TTC549 (cell line): ENCODE measurements around the gene EEFSEC.

ENCODE experiments used
- FAIRE-seq: peaks from 2 replicates; lab custom pipeline; 2012; peaks lifted over from hg19 to GRCh38; lab: Jason Lieb, UNC

The EEFSEC gene

DNA sequence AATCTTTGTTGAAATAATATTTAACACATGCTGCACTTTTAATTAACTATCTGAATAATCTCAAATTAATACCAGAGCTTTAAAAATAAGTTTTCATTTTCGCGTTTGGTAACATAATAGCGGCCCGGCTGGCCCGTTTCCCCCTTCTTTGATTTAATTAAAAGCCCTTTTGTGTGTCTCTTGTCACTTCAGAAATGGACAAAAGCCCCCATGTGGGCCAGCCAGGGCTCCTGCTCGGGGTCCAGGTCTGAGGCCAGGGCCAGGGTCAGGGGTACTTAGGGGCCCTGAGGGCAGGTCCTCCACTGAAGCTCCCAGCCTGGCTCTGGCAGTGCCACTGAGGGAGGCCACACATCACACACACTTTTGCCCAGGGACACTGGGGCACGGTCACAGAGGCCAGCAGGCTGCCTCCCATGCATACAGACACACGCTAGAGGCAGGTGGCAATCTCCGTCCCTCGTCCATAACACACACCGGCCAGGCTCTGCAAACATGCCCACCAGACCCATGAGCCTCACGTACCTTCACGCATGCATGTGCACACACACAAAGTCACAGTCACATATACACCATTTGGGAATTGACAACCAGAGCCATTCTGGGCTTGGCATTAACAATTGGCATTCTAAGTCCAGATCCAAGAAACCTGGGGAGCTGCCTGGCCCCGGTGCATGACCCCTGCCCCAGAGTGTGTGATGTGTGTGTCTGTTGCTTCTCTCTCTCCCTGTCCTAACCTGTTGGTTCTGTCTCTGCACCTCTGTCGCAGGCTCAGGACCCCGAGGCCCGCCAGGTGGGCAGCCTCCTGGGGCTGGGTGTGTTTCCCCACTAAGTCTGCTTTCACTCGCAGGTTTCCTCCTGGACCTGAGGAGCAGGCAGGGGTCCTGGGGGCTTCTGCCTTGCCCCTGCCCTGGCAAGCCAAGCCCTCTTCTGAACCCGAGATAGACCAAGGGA is 274.9 kb downstream of the EEFSEC start:
- no peak for FAIRE-seq

DNA sequence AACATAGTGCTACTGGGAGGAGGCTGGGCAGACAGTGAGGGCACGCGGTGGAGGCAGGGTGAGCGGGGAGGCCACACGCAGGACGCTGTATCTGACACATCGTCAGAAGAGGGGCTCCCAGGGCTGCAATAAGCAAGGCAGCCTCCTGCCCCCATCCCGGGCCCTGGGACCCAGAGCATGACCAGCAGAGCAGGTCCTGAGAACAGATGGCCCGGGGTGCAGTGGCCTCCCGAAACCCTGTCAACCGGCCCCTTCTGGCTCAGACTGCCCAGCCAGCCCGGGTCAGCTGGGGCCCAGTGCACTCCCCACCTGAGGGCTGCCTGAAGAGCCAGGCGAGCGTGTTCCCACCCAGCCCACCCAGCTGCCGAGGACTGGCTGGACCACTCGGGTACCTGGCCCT is 276.0 kb downstream of the EEFSEC start:
- no peak for FAIRE-seq

DNA sequence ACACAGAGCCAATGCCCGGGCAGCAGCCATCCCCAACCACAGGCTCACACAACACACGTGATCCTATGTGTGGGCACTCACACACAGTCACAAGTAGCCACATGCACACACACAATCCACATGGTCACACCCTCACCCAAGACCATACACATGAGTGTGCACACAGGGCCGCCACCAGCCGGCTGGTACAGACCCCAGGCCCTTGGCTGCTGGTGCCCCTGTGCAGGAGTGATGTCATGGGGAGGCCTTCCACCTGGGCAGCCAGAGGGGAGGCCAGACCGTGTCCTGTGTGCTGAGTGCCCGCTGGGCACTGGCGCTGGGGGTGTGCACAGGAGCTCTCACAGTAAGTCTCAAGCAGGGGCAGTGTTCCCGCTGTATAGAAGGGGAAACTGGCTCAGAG is 276.5 kb downstream of the EEFSEC start:
- FAIRE-seq: no peak

DNA sequence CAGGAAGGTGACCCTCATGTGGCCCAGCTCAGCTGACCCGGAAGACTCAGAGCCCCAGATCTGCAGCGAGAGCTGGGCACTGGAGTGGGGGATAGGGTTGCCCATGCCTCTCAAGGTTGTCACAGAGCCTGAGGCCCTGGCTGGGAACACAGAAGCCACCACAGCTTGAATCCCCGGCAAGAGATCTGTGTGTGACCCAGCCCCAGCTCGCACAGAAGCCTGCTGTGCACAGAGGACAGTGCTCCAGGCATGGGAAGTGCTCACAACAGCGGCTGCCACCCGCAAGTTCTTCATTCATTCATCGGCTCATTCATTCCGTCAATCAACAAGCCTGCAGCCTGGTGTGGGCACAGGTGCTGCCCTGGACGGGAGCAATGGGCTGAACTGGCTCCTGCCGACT is 277.0 kb downstream of the EEFSEC start:
- no peak for FAIRE-seq

DNA sequence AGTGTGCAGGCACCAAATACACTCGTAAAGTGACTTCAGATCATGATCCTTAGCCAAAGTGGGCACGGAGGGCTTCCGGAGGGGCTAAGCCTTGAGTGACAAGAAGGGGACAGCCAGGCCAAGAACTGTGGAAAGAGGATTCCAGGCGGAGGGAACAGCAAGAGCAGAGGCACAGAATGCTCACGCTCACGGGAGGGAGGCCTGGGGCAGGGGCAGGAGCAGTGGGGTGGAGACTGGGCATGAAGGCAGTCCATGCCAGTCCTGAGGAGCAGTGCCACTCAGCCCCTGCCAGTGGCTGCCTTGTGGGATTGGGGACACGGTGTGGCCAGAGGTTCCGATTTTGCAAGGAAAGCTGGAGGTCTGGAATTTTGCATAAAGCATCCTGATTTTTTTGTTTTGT is 277.4 kb downstream of the EEFSEC start:
- no peak for FAIRE-seq

DNA sequence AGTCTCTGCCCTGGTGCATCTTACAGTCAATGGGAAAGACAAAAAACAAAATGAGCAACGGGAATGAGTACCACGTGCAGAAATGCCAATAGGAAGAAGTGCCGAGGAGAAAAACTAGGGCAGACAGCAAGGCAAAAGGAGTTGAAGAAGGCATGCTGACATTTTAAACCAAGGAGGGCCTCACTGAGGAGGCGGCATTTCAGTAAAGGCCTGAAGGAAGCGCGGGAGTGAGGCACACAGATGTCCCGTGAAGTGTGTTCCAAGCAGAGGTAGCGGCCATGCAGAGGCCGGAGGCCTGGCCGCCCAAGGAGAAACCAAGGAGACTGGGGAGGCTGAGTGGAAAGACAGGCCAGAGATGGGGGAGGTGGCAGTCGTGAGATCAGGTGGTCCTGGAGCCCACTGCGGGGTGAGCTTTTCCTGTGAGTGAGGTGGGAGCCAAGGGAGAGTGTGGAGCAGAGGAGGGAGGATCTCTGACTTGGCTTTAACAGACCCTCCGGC is 278.6 kb downstream of the EEFSEC start:
- FAIRE-seq: no peak

- FAIRE-seq: no peak
These were observed 279.2 kb downstream of the EEFSEC start for GRCh38 chr3:128432301-128432970.

- FAIRE-seq: no peak
These were observed 279.9 kb downstream of the EEFSEC start for GRCh38 chr3:128432971-128433836.

DNA sequence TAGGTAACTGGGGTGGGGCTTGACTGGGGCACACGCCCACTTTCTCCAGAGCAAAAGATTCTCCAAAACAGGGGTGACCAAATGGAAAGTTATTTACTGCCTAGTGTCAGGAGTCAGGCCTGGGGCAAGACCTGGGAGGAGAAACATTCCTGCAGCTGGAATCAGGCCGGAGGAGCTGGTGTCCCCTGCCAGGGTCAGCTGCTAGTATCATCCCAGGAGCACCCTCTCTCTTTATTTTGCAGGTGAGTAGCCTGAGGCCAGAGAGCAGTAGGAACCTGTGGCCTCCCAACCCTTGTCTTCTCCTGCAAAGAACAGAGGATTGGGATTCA is 280.5 kb downstream of the EEFSEC start:
- no peak for FAIRE-seq

- no peak for FAIRE-seq
These were observed 281.2 kb downstream of the EEFSEC start for GRCh38 chr3:128434524-128434923.

DNA sequence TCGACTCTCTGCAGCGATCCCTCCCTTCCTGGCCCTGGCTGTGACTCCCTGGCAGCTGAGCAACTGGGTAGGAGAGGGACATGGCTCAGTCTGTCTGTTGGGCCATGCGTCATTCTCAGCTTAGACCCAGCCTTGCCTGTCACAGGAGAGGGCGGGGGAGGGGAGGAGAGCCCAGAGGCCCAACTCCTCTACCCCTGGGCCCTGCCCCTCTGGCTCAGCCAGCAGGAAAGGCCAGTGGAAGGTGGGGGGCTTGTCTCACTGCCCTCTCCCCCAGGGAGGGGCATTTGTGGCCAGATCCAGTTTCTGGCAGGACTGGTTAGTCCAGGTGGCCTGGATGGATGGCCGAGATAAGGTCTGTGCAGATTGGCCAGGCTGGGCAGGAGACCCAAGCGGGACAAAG is 281.8 kb downstream of the EEFSEC start:
- no peak for FAIRE-seq

- no peak for FAIRE-seq
These were observed 282.3 kb downstream of the EEFSEC start for GRCh38 chr3:128435561-128435960.

- no peak for FAIRE-seq
These were observed 282.9 kb downstream of the EEFSEC start for GRCh38 chr3:128436214-128436613.

DNA sequence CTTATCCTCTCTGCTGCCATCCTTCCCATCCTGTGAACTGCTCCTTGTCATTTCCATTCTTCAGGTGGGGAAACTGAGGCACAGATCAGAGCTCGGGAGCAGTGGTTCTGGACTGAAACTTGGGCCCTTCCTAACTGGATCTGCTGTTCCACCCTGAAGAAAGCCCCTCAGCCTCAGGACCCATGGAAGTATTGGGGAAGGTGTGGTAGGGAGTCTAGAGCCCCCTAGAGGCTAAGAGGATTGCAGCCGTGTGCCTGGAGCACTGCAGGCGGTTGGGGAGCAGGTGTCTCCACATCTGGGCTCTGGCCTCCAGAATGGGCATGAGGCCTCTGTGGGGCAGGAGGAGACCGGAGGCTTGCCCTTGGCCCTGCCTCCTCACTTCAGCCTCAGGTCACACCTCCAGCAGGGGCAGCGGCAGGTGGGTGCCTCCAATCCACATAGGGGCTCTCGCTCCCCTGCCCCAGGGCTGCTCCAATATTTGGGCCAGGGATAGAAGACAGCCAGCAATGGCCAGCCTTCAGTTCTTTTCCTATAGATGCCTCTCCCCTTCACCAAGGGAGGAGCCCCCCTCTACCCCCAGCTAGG is 285.3 kb downstream of the EEFSEC start:
- FAIRE-seq: no peak

GRCh38 chr3:128439226-128439625 is 285.9 kb downstream of the EEFSEC start:
- no peak for FAIRE-seq

DNA sequence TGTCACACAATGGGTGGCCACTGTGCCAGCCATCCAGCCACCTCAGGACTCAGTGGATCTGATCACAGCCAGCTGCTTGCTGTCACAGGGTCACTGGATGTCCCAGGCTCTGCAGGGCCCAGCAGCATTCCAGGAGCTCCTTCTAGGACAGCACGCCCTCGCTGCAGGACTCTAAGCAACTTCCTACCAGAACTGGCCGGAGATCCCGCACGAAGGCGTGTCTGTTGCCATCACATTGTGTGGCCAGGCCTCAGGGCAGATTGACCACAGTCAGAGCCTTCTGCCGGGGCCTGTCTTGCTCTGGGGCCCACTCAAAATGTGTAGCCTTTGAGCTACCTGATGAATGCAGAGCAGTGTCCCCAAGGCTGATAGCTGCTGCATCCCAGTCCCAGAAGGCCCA is 288.8 kb downstream of the EEFSEC start:
- FAIRE-seq: no peak

GRCh38 chr3:128442949-128443348 is 289.7 kb downstream of the EEFSEC start:
- no peak for FAIRE-seq

DNA sequence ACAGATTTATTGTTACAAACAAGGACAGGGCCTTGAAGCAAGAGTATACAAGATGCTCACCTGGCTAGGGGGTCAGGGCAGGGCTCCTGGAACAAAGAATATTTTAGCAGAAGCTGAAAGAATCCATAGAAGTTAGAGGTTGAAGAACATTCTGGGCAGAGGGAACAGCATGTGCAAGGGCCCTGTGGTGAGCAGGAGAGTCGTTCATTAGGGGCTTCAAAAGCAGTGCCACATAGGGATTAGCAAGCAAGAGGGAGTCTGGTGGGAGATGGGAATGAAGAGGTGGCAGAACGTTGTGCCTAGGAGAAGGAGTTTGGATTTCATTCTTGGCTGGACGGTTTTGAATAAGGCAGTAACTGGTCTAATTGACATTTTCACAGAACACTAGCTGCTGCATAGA is 290.5 kb downstream of the EEFSEC start:
- FAIRE-seq: no peak

GRCh38 chr3:128445357-128445756 is 292.1 kb downstream of the EEFSEC start:
- FAIRE-seq: no peak

DNA sequence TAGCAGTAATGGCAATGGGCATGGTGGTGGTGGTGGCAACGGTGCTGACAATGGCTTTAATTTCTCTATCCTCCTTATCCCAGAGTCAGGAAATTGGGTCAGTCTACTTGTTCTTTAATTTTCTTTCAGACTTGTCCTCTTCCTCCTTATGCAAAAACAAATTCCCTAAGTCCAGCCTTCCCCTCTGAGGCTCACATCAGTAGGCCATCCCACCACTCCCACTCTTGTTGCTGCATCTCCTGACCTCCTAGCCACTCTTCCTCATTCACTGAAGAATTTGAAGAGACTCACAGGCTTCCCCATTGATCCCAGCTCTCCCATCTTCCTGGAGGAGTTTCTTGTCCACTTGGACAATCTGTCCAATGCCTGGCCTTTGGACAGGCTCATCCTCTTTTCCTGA is 293.5 kb downstream of the EEFSEC start:
- FAIRE-seq: no peak

GRCh38 chr3:128447561-128448013 is 294.3 kb downstream of the EEFSEC start:
- FAIRE-seq: no peak

GRCh38 chr3:128448491-128448890 is 295.2 kb downstream of the EEFSEC start:
- no peak for FAIRE-seq
